HepG2 (cell line): ENCODE data around the gene PANK1.

Source experiments
- ESRRA ChIP-seq: sonication (generic); formaldehyde crosslinking; IDR thresholded peaks from 2 replicates; pipeline ENCODE4 v1.5.1; 2020; ENCODE audit warnings: mild to moderate bottlenecking, low read depth, missing genetic modification reagents
- HOXA7 ChIP-seq: sonication (generic); formaldehyde crosslinking; IDR thresholded peaks from 2 replicates; pipeline ENCODE4 v1.8.1; 2022; ENCODE audit warnings: mild to moderate bottlenecking, missing genetic modification reagents, moderate library complexity
- MAZ ChIP-seq, 2 experiments: sonication (generic) in 1 of 2; formaldehyde crosslinking in 1 of 2; IDR thresholded peaks; 2 replicates each; pipeline versions ENCODE4 v1.5.0 to v1.6.1; 2012 to 2020; ENCODE audit warnings: low read depth in 2 of 2, mild to moderate bottlenecking in 2 of 2, borderline replicate concordance in 1 of 2, improper control_type of control experiment in 1 of 2, low read length in 1 of 2, missing genetic modification reagents in 1 of 2, moderate library complexity in 1 of 2
- NAIF1 ChIP-seq: sonication (generic); formaldehyde crosslinking; IDR thresholded peaks from 2 replicates; pipeline ENCODE4 v1.5.0; 2020; ENCODE audit warnings: mild to moderate bottlenecking, missing genetic modification reagents, borderline replicate concordance
- NFKBIZ ChIP-seq: IDR thresholded peaks from 2 replicates; pipeline ENCODE4 v1.6.1; 2018; ENCODE audit warnings: missing genetic modification reagents, missing compliant biosample characterization
- RFXANK ChIP-seq: IDR thresholded peaks from 2 replicates; pipeline ENCODE4 v1.6.1; 2016
- SKI ChIP-seq: fragments of 450-650 bp; IDR thresholded peaks from one replicate; pipeline ENCODE4 v1.6.1; 2018; ENCODE audit warnings: mild to moderate bottlenecking; ENCODE audit not compliant: partially characterized antibody
- ZBTB8A ChIP-seq: sonication (generic); formaldehyde crosslinking; IDR thresholded peaks from 2 replicates; pipeline ENCODE4 v1.4.0; 2020; ENCODE audit warnings: mild to moderate bottlenecking, low read depth, missing genetic modification reagents, borderline replicate concordance
- ZKSCAN8 ChIP-seq: IDR thresholded peaks from 2 replicates; pipeline ENCODE4 v1.6.1; 2016; ENCODE audit warnings: borderline replicate concordance, missing genetic modification reagents, missing compliant biosample characterization
- TF ChIP-seq, protein P1 (sequence below): sonication (generic); formaldehyde crosslinking; IDR thresholded peaks from 2 replicates; pipeline ENCODE4 v1.5.0; 2020; ENCODE audit warnings: mild to moderate bottlenecking, missing genetic modification reagents, moderate library complexity
- TF ChIP-seq, protein P2 (sequence below): sonication (generic); formaldehyde crosslinking; IDR thresholded peaks from 2 replicates; pipeline ENCODE4 v1.8.1; 2023; ENCODE audit warnings: missing genetic modification reagents, mild to moderate bottlenecking, borderline replicate concordance

DNA sequence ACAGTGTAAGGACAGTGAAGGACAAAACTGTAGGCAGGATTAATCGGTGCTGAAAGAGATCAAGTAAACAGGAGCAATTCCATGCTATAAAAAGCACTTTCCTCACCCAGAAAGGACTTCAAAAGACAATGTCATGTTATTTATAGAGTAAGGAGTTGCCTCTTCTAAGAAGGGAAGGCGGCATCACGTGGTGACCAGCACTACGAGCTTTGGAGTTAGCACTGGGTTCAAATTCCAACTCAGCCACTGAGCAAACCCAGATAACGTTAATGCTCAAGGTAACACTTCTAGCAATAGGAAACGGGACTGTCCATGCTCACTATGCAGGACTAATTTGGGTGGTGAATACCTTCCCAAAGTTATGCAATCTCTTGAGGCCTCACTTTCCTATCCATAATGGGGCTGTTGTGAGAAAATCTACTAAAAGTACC, 715 bp upstream of the PANK1 start:
- TF ChIP-seq, protein P1, sequence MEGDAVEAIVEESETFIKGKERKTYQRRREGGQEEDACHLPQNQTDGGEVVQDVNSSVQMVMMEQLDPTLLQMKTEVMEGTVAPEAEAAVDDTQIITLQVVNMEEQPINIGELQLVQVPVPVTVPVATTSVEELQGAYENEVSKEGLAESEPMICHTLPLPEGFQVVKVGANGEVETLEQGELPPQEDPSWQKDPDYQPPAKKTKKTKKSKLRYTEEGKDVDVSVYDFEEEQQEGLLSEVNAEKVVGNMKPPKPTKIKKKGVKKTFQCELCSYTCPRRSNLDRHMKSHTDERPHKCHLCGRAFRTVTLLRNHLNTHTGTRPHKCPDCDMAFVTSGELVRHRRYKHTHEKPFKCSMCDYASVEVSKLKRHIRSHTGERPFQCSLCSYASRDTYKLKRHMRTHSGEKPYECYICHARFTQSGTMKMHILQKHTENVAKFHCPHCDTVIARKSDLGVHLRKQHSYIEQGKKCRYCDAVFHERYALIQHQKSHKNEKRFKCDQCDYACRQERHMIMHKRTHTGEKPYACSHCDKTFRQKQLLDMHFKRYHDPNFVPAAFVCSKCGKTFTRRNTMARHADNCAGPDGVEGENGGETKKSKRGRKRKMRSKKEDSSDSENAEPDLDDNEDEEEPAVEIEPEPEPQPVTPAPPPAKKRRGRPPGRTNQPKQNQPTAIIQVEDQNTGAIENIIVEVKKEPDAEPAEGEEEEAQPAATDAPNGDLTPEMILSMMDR, result no peak
- TF ChIP-seq HOXA7 (no peak), NFKBIZ (0 out of 2 replicates have a peak, but pooled peaks have one; percentile 72), RFXANK (CRISPR knock-in tag) (no peak), MAZ (IDR thresholded peaks at IDR 0.05; ENCODE audit: borderline replicate concordance, low read depth, low read length) (no peak), MAZ (CRISPR knock-in tag; IDR thresholded peaks at IDR 0.05; ENCODE audit: low read depth) (no peak; the same call in 1 of the 2 replicates), ZBTB8A (CRISPR knock-in tag) (no peak), SKI (peak; percentile 35), NAIF1 (CRISPR knock-in tag) (peak; percentile 92), ZKSCAN8 (0 out of 2 replicates have a peak, but pooled peaks have one; percentile 55), ESRRA (peak; percentile 81)
- TF ChIP-seq, protein P2, sequence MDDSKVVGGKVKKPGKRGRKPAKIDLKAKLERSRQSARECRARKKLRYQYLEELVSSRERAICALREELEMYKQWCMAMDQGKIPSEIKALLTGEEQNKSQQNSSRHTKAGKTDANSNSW, result no peak
